ENCODE results near the gene PTGFR. TPM values are rescaled to one million over a fixed set of nuclear protein-coding genes. Genes with fewer than 3 reads are reported as not detected.

PTGFR gene
- total RNA-seq, 1 experiment from 2014 or later, result not detected

- POLR2A ChIA-PET, result no interaction called here
- TF ChIP-seq CTCF (IDR thresholded peaks at IDR 0.05; ENCODE audit: insufficient read depth in 1 of 2, low read depth in 1 of 2, low read length in 1 of 2, severe bottlenecking in 1 of 2, unreplicated experiment in 1 of 2), result no peak
- Mint-ChIP-seq H3K4me1 (ENCODE audit: low read depth, unreplicated experiment) (no peaks in the 10 kb centered on the region), H3K9me3 (ENCODE audit: unreplicated experiment) (peaks cover 26% of the 10 kb centered on the region), H3K27ac (ENCODE audit: unreplicated experiment) (no peak overlapping the region), H3K27me3 (ENCODE audit: insufficient read depth, unreplicated experiment) (no peaks in the 10 kb centered on the region), H3K4me3 (ENCODE audit: unreplicated experiment) (no peak overlapping the region), H3K36me3 (ENCODE audit: insufficient read depth, unreplicated experiment) (no peaks in the 10 kb centered on the region)
- no peak for DNase-seq
- intact Hi-C loops (cut with micrococcal nuclease; ENCODE audit: unreplicated experiment), result no loop called here
- no TSS peak for BruUV-seq (replicated peaks)
- H3K36me3 ChIP-seq (ENCODE audit: control insufficient read depth, insufficient read depth, low read length), result no peaks in the 10 kb centered on the region
- no peaks in the 10 kb centered on the region for H3K27me3 ChIP-seq (replicated peaks; ENCODE audit: control insufficient read depth, insufficient read depth, low read length)
- H3K9me3 ChIP-seq, result no peaks in the 10 kb centered on the region
- CTCF ChIA-PET, result no interaction called here
- H3K4me3 ChIP-seq (ENCODE audit: low read depth, low read length), result no peak overlapping the region
- H3K4me1 ChIP-seq, result no peaks in the 10 kb centered on the region
These were observed 20.6 kb downstream of the PTGFR start for GRCh38 chr1:78511334-78511733.

GRCh38 chr1:78516716-78517115 lies 25.9 kb downstream of the PTGFR start:
- POLR2A ChIA-PET, result no interaction called here
- Histone ChIP-seq H3K4me1 (no peaks in the 10 kb centered on the region), H3K27me3 (replicated peaks; ENCODE audit: control insufficient read depth, insufficient read depth, low read length) (no peaks in the 10 kb centered on the region), H3K9me3 (no peaks in the 10 kb centered on the region), H3K4me3 (ENCODE audit: low read depth, low read length) (no peak overlapping the region), H3K36me3 (ENCODE audit: control insufficient read depth, insufficient read depth, low read length) (no peaks in the 10 kb centered on the region)
- CTCF ChIA-PET, result no interaction called here
- no peak for DNase-seq
- intact Hi-C loops (cut with micrococcal nuclease; ENCODE audit: unreplicated experiment), result no loop called here
- no TSS peak for BruUV-seq (replicated peaks)
- Mint-ChIP-seq H3K27ac (ENCODE audit: unreplicated experiment) (no peak overlapping the region), H3K27me3 (ENCODE audit: insufficient read depth, unreplicated experiment) (peaks cover 6% of the 10 kb centered on the region), H3K4me3 (ENCODE audit: unreplicated experiment) (no peak overlapping the region), H3K36me3 (ENCODE audit: insufficient read depth, unreplicated experiment) (no peaks in the 10 kb centered on the region), H3K4me1 (ENCODE audit: low read depth, unreplicated experiment) (no peaks in the 10 kb centered on the region), H3K9me3 (ENCODE audit: unreplicated experiment) (peaks cover 14% of the 10 kb centered on the region)
- TF ChIP-seq CTCF (IDR thresholded peaks at IDR 0.05; ENCODE audit: insufficient read depth in 1 of 2, low read depth in 1 of 2, low read length in 1 of 2, severe bottlenecking in 1 of 2, unreplicated experiment in 1 of 2), result no peak

GRCh38 chr1:78519446-78519845 lies 28.7 kb downstream of the PTGFR start:
- intact Hi-C loops (cut with micrococcal nuclease; ENCODE audit: unreplicated experiment), result no loop called here
- H3K36me3 Mint-ChIP-seq (ENCODE audit: insufficient read depth, unreplicated experiment), result no peaks in the 10 kb centered on the region
- no peaks in the 10 kb centered on the region for H3K4me1 Mint-ChIP-seq (ENCODE audit: low read depth, unreplicated experiment)
- H3K4me3 Mint-ChIP-seq (ENCODE audit: unreplicated experiment), result no peak overlapping the region
- Histone ChIP-seq H3K27me3 (replicated peaks; ENCODE audit: control insufficient read depth, insufficient read depth, low read length) (no peaks in the 10 kb centered on the region), H3K4me1 (no peaks in the 10 kb centered on the region), H3K36me3 (ENCODE audit: control insufficient read depth, insufficient read depth, low read length) (no peaks in the 10 kb centered on the region), H3K4me3 (ENCODE audit: low read depth, low read length) (no peak overlapping the region), H3K9me3 (no peaks in the 10 kb centered on the region)
- H3K9me3 Mint-ChIP-seq (ENCODE audit: unreplicated experiment), result no peaks in the 10 kb centered on the region
- H3K27me3 Mint-ChIP-seq (ENCODE audit: insufficient read depth, unreplicated experiment), result peaks cover 9% of the 10 kb centered on the region
- POLR2A ChIA-PET, result no interaction called here
- TF ChIP-seq CTCF (IDR thresholded peaks at IDR 0.05; ENCODE audit: insufficient read depth in 1 of 2, low read depth in 1 of 2, low read length in 1 of 2, severe bottlenecking in 1 of 2, unreplicated experiment in 1 of 2), result no peak
- no peak for DNase-seq
- H3K27ac Mint-ChIP-seq (ENCODE audit: unreplicated experiment), result no peak overlapping the region
- BruUV-seq (replicated peaks), result no TSS peak
- CTCF ChIA-PET, result no interaction called here

Measured in Caco-2 (cell line).